NCI-H524 (cell line): ENCODE results near the gene ROM1.
A peak's percentile ranks its signal among the peaks of the same experiment; 100 is the strongest.
"Not testable (repeated sequence)": the region's sequence is repeated elsewhere in the genome, so short reads cannot be mapped to it uniquely, and the experiment has no call there.

Source experiments
- DNase-seq, 2 experiments: peaks; one replicate each; lab custom pipeline; 2025; lab: John Stamatoyannopoulos, UW

Gene ROM1

DNA sequence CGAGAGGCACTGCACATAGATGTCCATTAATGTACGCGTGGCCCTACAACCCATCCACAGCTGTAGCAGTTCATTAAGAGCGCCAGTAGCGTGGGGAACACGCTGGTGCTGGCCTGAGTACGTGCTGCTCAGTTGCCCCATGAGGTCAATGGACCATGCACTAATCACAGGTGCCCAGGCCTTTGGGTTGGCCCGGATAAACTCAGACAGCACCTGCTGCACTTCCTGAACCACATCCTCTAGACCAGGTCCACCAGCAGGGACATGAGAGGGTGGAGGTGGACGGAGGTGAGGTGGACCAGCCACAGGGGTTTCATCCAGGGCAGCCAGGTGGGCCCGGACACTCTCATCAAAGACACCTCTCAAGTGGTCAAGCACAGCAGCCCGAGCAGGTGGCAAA lies 36.4 kb downstream of the ROM1 start:
- no peak for DNase-seq

DNA sequence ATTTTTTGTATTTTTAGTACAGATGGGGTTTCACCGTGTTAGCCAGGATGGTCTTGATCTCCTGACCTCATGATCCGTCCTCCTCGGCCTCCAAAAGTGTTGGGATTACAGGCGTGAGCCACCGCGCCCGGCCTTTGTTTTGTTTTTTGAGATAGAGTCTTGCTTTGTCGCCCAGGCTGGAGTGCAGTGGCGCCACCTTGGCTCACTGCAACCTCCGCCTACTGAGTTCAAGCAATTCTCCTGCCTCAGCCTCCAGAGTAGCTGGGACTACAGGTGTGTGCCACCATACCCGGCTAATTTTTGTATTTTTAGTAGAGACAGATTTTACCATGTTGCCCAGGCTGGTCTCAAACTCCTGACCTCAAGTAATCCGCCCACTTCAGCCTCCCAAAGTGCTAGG lies 37.2 kb downstream of the ROM1 start:
- DNase-seq: not testable (repeated sequence)

DNA sequence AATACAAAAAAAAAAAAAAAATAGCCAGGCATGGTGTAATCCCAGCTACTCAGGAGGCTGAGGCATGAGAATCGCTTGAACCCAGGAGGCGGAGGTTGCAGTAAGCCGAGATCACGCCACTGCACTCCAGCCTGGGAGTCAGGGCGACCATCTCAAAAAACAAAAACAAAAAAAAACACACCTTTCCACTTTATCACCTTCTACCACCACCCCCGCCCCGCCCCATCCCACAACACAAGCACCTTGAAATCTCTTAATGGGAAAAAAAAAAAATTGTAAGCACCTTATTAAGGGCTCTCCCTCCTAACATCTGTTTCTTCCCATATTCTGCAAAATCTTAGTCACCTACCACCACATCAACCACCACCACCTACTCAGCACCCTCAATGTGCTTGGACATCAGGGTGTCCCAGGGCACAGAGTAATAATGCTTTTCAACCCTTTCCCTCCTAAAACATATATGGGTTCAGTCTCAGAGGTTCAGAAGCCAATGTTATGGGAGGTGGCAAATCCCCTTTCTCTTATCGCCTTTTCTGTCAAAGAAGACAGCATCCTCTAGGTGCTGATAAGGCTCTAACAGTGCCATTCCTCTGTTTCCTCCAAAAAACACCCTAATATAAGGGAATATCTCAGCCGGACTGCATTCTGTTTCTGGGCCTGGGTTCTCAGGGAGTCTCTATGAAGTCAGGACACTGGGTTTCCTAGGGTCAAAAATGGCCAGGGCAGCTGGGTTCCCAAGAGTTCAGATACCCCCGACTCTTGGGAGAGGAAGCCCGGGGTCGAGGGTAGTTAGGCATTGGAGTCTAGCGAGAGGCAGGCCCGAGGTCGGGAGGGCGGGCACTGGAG lies 39.3 kb downstream of the ROM1 start:
- no peak for DNase-seq

DNA sequence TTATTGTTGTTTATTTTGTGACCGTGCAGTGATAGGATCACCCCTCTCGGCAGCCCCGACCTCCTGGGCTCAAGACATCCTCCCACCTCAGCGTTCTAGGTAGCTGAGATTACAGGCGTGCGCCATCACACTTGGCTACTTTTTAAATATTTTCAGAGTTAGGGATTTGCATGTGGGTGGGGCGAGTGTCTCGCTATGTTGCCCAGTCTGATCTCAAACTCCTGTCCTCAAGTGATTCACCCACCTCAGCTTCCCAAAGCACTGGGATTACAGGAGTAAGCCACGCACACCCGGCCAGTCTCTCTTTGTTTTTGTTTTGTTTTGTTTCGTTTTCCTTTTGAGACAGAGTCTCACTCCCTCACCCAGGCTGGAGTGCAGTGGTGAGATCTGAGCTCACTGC lies 41.2 kb downstream of the ROM1 start:
- DNase-seq: no peak

DNA sequence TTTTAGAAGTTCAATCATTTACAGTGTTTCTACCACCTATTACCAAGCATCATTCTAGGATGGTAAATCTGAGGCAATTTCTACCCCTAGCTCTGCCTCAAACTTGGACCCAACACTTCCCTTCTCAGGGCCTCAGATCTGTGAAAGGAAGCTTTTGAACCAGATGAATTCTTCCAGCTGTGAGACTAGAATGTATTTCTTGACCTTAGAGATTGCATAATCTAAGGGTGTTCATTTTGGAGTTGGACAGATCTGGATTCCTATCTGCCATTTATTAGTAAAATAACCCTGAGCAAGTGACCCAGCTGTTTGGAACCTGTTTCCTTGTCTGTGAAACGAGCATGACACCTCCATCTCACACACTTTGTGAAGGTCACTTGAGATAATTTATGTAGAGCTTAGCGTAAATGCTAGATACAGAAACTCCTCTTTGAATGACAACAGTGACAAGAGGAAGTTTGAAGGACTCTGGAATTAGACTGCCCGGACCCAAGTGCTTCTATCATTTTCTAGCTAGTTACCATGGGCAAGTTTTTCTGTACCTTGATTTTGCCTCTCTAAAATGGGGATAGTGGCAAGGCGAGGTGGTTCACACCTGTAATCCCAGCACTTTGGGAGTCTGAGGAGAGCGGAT lies 43.9 kb downstream of the ROM1 start:
- DNase-seq: no peak

DNA sequence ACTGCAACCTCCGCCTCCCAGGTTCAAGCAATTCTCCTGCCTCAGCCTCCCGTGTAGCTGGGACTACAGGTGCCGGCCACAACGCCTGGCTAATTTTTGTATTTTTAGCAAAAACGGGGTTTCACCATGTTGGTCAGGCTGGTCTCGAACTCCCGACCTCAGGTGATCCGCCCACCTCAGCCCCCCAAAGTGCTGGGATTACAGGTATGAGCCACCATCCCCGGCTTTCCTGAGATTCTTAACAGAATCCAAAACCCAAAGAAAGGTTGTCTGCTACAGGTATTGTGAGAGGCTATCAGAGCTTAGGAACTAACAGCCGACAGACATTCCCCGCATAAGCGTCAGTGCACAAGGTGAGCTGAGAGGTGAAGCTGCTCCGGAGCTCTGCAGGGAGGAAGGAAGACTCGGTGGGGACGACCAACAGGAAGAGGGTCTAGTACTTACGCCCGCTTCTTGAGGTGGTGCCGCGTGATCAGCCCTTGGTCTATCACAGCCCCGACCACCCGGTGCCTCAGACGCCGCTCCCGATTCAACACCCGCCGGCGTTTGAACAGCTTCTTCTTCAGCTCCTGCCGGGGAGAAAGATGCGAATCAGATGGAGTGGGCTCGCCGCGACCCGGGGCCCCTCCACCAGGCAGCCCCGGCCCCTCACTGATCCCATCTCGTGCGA lies 51.5 kb downstream of the ROM1 start:
- DNase-seq: peak; percentile 33 to 68
